Gastroesophageal sphincter (tissue), 4 donors: Measurements from ENCODE around the gene CRHR2. TPM values are rescaled to one million over a fixed set of nuclear protein-coding genes. Genes with fewer than 3 reads are reported as not detected.

Experiments
- ATAC-seq: fragments of 150-250 bp; one replicate; pipeline ENCODE4 v1.9.1; 2016; ENCODE audit warnings: mild to moderate bottlenecking, moderate library complexity
- H3K27ac ChIP-seq, 4 donors: fragments of 200-600 bp; sonication (generic) in 3 of 4; 1 replicate in 3 of 4; 2 replicates in 1 of 4; pipeline ENCODE4 v1.5.1; 2016 to 2019
- H3K27me3 ChIP-seq: fragments of 200-600 bp; sonication (generic); one replicate; pipeline ENCODE4 v1.5.1; 2019
- H3K36me3 ChIP-seq, 2 donors: fragments of 200-600 bp; sonication (generic); one replicate each; pipeline ENCODE4 v1.5.1; 2019; ENCODE audit warnings: control low read depth in 1 of 2
- H3K4me1 ChIP-seq, 3 donors: fragments of 200-600 bp; sonication (generic); 1 replicate in 2 of 3; 2 replicates in 1 of 3; pipeline ENCODE4 v1.5.1; 2016 to 2019; ENCODE audit warnings: control low read depth in 2 of 3
- H3K4me3 ChIP-seq, 2 donors: fragments of 200-600 bp; sonication (generic); one replicate each; pipeline ENCODE4 v1.5.1; 2019; ENCODE audit warnings: mild to moderate bottlenecking in 1 of 2, moderate library complexity in 1 of 2
- H3K9me3 ChIP-seq, 3 donors: fragments of 200-600 bp; sonication (generic); one replicate each; pipeline ENCODE4 v1.5.1; 2017 to 2019; ENCODE audit warnings: control low read depth in 2 of 3
- CTCF ChIP-seq, 4 experiments: fragments of 200-600 bp in 2 of 4; fragments of 450-650 bp in 2 of 4; sonication (generic) in 1 of 4; IDR thresholded peaks; one replicate each; pipeline ENCODE4 v1.5.1; 2017 to 2019; ENCODE audit warnings: antibody characterized with exemption in 4 of 4, mild to moderate bottlenecking in 2 of 4, moderate library complexity in 2 of 4
- EP300 ChIP-seq: sonication (generic); formaldehyde crosslinking; IDR thresholded peaks from one replicate; pipeline ENCODE4 v1.6.1; 2017; ENCODE audit warnings: antibody characterized with exemption, mild to moderate bottlenecking
- POLR2A ChIP-seq, 2 donors: fragments of 450-650 bp; IDR thresholded peaks; one replicate each; pipeline ENCODE4 v1.6.1; 2017; ENCODE audit warnings: antibody characterized with exemption in 2 of 2, mild to moderate bottlenecking in 2 of 2, moderate library complexity in 1 of 2
- POLR2AphosphoS5 ChIP-seq: sonication (generic); formaldehyde crosslinking; IDR thresholded peaks from one replicate; pipeline ENCODE4 v1.6.1; 2017; ENCODE audit warnings: antibody characterized with exemption
- WGBS, 2 donors: methylation state at CpG; one replicate each; pipeline ENCODE4 v1.1.5; 2018; ENCODE audit warnings: low coverage in 1 of 2; 5-methylcytosine and 5-hydroxymethylcytosine counted together
- total RNA-seq, 4 donors: library from RNA; depleted of rRNA; stranded (reverse); fragments of >200 nt; gene quantifications; one replicate each; pipeline ENCODE4 v1.1.0, GENCODE V29; 2016

CRHR2 gene
- total RNA-seq, 4 donors from 2014 or later = 0.15 to 0.77 (median 0.47) TPM; not detected in 1

DNA sequence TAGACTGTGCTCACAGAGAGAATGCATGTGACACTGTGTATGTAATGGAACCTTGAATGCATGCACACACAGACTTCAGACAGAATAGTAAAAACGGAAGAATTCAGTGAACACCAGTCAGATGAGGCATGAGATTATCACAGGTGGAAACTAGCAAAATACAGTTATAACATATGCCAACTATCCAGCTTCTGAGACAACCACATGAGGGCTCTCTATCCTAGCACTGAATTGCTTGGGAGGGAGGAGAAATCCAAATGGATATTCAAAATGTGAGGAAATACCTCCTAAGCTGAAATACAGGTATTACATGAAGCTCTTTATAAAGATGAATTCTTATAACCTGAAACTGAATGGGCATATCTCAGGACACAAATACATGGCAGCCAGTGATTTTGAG is 57.0 kb downstream of the CRHR2 start:
- 46 to 50% methylated on average over 1 of the region's 1 CpG for WGBS, 2 donors
- Histone ChIP-seq H3K9me3 (no peaks in the 10 kb centered on the region), H3K4me1 (no peaks in the 10 kb centered on the region), H3K27me3 (no peaks in the 10 kb centered on the region), H3K27ac (no peak overlapping the region), H3K36me3 (peaks cover 8 to 94% of the 10 kb centered on the region in 2 donors), H3K4me3 (no peak overlapping the region)
- TF ChIP-seq POLR2AphosphoS5 = no peak
- no peak for TF ChIP-seq CTCF (IDR thresholded peaks at IDR 0.05)
- TF ChIP-seq POLR2A (IDR thresholded peaks at IDR 0.05) = no peak
- no peak for TF ChIP-seq EP300
- no peak for ATAC-seq

DNA sequence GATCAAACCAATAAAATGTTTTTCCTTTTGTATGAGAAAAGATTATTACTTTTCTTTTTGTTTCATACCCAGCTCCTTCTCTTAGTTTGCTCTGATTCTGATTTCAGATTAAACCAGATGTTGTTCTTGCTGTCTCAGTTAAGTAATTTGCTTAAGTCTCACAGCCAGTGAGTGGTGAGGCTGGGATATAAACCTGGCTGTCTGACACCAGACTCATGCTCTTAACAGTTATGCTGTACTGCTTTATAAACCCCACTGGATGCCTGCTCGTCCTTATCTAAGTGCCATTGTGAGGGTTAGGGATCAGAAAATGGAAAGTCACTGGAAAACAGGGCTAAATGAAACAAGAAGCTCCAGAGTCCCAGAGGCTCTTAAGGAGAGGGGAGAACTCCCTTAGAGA is 63.3 kb downstream of the CRHR2 start:
- ATAC-seq = no peak
- no peaks in the 10 kb centered on the region for H3K9me3 ChIP-seq
- peaks cover 4 to 98% of the 10 kb centered on the region in 2 donors for H3K36me3 ChIP-seq
- H3K4me1 ChIP-seq = no peaks in the 10 kb centered on the region
- no peak for TF ChIP-seq POLR2A (IDR thresholded peaks at IDR 0.05)
- TF ChIP-seq CTCF (IDR thresholded peaks at IDR 0.05) = no peak
- TF ChIP-seq EP300 = no peak
- no peak for TF ChIP-seq POLR2AphosphoS5
- no peaks in the 10 kb centered on the region for H3K27me3 ChIP-seq
- H3K27ac ChIP-seq = no peak overlapping the region
- WGBS, 2 donors = 40 to 75% methylated on average over 1 of the region's 1 CpG
- no peak overlapping the region for H3K4me3 ChIP-seq

DNA sequence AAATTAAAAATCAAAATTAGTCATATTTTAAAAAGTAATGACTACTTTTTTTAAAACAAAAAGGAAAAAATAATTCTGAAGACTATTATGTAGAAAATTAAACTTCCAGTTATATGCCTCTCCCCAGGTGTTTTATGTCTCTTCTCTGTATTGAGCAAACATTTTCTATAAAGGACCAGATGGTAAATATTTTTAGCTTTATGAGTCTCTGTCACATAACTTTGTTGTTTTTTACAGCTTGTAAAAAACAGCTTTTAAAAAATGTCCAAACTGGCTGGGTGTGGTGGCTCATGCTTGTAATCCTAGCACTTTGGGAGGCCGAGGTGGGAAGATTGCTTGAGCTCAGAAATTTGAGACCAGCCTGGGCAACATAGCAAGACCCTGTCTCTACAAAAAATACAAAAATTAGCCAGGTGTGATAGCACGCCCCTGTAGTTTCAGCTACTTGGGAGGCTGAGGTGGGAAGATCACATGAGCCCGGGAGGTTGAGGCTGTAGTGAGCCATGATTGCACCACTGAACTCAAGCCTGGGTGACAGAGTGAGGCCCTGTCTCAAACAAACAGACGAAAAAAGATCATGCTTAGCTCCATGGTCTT is 64.1 kb downstream of the CRHR2 start:
- ATAC-seq = no peak

DNA sequence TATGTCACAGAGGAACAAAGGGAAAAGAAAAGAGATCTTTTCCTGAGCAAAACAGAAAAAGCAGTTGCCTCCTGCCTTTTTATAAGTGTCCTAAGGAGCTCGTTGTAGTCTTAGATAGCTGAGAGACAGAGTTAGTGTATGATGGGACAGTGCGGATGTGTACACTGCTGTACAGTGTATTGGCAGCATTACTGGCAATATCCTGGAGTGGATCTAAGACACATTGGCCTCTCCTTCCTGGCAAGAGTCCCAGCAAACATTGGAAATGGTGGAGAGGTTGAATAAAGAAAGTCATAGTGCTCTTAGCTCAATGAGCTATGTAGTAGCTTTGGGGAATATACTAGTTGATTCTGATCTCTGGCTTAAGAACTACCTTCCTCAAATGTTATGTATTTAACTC is 64.9 kb downstream of the CRHR2 start:
- TF ChIP-seq POLR2AphosphoS5 = no peak
- no peak for TF ChIP-seq POLR2A (IDR thresholded peaks at IDR 0.05)
- no peak for TF ChIP-seq EP300
- TF ChIP-seq CTCF (IDR thresholded peaks at IDR 0.05) = no peak
- H3K4me1 ChIP-seq = no peaks in the 10 kb centered on the region
- H3K27ac ChIP-seq = no peak overlapping the region
- no peaks in the 10 kb centered on the region for H3K9me3 ChIP-seq
- 53 to 76% methylated on average over 2 of the region's 2 CpGs for WGBS, 2 donors
- H3K36me3 ChIP-seq = peaks cover 6 to 100% of the 10 kb centered on the region in 2 donors
- no peak for ATAC-seq
- no peak overlapping the region for H3K4me3 ChIP-seq
- no peaks in the 10 kb centered on the region for H3K27me3 ChIP-seq

More for the DNA sequence above, 64.1 kb downstream of the CRHR2 start:
- H3K9me3 ChIP-seq = no peaks in the 10 kb centered on the region
- peaks cover 4 to 98% of the 10 kb centered on the region in 2 donors for H3K36me3 ChIP-seq
- no peak overlapping the region for H3K27ac ChIP-seq
- no peaks in the 10 kb centered on the region for H3K27me3 ChIP-seq
- H3K4me3 ChIP-seq = no peak overlapping the region
- no peak for TF ChIP-seq POLR2AphosphoS5
- TF ChIP-seq POLR2A (IDR thresholded peaks at IDR 0.05) = no peak
- TF ChIP-seq CTCF (IDR thresholded peaks at IDR 0.05) = no peak
- TF ChIP-seq EP300 = no peak
- 75 to 84% methylated on average over 4 of the region's 4 CpGs for WGBS, 2 donors
- no peaks in the 10 kb centered on the region for H3K4me1 ChIP-seq

- Histone ChIP-seq H3K4me1 (no peaks in the 10 kb centered on the region), H3K9me3 (no peaks in the 10 kb centered on the region), H3K4me3 (no peak overlapping the region), H3K36me3 (peaks cover 3 to 100% of the 10 kb centered on the region in 2 donors), H3K27ac (no peak overlapping the region), H3K27me3 (no peaks in the 10 kb centered on the region)
- 43 to 73% methylated on average over 1 to 4 of the region's 4 CpGs for WGBS, 2 donors
- ATAC-seq = no peak
- TF ChIP-seq POLR2A (IDR thresholded peaks at IDR 0.05) (no peak), CTCF (IDR thresholded peaks at IDR 0.05) (no peak)
Measured at GRCh38 chr7:30616318-30616717, 65.9 kb downstream of the CRHR2 start.
